GM18858 (cell line): Measurements from ENCODE around the gene PRUNE2.

Source experiments
- ATAC-seq: cut with Tn5 transposase; IDR thresholded peaks from one replicate; pipeline ENCODE4 v1.9.1; 2021; ENCODE audit not compliant: unreplicated experiment

Gene PRUNE2

GRCh38 chr9:76664120-76664519, 241.8 kb downstream of the PRUNE2 start:
- no peak for ATAC-seq

DNA sequence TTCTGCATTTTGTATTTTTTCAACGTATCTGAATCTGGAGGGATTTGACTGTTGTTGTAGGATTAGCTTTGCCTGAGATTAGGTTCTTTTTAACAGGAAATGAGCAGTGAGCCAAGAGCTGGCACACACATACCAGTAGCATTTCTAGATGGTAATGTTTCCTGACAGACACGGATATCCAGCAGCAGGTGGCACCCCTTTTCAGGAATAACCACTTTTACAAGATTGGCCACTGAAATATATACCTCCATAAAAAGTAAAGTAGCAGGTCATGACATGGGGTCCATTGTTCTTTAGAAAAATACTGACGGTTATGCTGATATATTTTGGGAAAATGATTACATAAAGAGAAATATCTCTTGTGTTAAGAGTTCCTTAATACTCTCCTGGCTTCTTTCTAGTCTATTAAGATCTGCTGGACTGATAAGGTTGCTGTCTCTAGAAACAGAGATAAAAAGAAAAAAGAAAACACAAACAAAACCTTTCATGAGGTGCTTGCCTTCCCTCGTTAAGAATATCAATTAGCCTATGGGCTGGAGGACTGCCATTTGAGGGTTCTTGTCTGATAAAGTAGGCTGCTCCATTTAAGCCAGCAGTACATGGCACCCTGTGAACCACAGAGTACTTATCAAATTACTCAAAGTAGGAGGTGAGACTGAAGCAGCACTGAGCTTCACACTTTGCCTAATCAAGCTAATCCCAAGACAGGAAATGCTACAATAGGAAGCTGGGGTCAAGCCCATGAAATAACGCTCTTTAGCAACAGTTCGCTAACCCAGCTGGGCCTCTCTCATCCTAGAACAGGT, 243.2 kb downstream of the PRUNE2 start:
- no peak for ATAC-seq

DNA sequence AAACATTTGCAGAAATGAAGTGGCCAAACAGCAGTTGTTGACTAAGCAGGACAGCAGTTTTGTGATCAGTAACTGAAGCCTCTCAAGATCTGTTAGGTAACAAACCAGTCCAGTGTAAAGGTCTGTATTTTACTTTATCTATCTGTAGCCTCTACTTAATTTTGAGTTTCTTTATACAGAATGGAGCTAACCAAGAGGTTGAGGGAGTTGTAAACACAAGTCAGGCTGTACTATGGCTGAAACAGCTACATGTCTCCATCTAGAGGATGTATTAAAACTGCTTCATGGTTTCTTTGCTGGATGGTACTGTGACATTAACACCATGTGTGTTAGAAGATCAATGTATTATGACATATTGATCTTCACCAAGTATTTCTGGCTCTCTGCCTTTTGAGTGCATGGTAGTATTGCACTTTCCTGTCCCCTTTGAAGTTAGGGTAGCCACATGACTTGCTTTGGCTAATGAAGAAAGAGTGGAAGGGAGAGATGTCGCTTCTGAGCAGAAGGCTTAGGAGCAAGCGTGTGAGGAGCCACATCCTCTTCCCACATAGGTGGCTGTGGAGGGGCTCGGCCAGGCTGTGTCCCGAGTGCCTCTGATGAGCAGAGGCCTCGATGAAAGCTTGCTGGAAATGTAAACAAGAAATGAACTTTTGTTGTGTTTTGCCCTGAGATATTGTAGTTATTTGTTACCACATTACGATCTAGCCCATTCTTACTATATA, 247.2 kb downstream of the PRUNE2 start:
- ATAC-seq = peak; percentile 95

- no peak for ATAC-seq
Measured at GRCh38 chr9:76657265-76657664, 248.6 kb downstream of the PRUNE2 start.

DNA sequence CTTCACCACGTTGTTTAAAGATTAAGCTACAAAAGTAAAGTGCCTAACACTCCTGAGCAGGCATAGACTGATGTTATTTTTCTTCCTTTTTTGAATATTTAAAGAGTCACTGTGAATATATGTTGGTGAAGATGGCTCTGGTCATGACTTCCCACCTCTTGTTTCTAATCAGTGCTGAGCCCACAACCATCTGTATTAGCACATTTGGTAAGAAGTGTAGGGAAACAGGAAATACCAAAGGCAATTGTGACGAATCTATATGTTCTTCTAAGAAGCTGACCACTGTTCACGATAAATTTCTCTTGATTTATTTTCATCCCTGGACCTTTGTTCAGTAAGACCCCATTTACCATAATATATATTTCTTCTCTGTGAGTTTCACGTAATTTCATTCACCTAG, 249.9 kb downstream of the PRUNE2 start:
- ATAC-seq = no peak

DNA sequence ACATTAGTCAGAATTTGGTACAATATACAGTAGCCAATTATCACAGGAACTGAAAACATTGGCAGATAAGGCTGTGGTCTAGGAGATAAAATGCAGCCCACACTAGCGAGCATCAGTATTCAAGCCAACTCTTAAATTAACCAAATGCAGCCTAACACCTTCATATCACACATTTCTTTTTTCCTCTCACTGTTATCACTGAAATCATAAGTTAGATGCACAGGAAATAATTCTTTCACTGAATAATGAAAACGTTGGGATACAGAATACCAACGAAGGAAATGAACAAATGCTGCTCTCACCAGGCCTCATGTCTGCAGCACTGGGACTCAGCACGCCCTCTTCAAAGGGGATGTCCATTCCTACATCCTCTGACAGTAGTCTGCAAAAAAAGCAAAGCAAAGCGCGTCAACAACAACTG, 250.8 kb downstream of the PRUNE2 start:
- ATAC-seq = no peak

- ATAC-seq = no peak
Measured at GRCh38 chr9:76654575-76654974, 251.3 kb downstream of the PRUNE2 start.

DNA sequence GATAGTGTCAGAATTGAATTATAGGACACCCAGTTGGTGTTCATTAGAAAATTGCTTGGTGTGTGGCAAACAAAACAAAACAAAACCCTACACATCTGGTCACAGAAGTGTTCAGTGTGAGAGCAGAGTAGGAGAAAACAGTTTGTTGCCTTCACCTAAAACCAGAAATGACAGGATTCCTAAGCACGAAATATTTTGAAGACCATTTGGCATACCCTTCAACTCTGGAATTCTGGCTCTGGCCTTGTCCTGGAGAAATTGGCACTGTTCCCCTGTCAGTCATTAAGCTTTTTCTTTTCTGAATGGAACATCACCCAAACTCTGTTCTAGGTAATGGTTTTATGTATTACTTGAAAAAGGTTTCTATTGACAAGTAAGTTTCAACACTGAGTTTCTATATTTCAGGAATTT, 251.9 kb downstream of the PRUNE2 start:
- ATAC-seq = no peak

- no peak for ATAC-seq
Measured at GRCh38 chr9:76652894-76653293, 253.0 kb downstream of the PRUNE2 start.

DNA sequence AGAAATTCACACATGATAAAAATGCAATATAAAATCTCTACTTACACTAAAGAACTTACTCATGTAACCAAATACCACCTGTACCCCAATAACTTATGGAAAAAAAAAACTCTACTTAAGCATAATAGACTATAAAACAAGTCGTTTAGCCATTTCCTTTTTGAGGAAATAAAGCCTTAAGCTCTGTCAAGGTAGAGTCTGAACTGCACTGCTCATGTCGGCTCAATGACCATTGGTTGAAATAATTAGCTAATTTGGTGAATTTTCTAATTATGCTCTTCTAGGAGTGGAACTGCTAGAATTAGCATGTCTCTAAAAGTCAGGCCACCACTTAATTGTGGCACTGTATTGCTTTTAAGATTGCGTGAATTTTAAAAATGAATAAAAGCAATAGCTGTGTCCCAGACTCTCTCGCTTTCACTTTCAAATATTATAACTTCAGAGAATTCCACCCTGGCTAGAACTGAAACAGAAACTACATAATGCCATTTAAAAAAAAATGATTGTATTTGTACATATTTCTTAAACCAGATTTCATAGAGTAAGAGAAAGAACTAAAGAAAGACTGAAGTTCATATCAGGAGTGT, 254.7 kb downstream of the PRUNE2 start:
- no peak for ATAC-seq

- ATAC-seq = no peak
Measured at GRCh38 chr9:76650692-76651091, 255.2 kb downstream of the PRUNE2 start.

DNA sequence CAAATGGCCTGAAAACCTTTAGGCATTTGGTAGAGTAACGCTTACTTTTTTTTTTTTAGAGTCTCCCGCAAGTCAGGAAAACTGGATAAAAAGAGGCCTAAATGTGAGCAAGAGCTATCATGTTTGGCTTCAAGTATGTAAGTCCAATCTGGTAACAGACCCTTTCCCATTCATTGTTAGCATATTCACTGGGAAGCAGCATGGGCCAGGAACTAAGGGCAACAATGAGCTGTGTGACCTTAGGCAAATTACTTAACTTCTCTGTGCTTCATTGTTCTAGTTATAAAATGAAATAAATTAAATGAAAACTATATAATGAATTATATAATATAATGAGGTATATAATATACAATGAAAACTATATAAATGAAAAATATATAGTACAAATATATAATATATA, 256.0 kb downstream of the PRUNE2 start:
- ATAC-seq = no peak

GRCh38 chr9:76646249-76646648, 259.7 kb downstream of the PRUNE2 start:
- ATAC-seq = no peak

DNA sequence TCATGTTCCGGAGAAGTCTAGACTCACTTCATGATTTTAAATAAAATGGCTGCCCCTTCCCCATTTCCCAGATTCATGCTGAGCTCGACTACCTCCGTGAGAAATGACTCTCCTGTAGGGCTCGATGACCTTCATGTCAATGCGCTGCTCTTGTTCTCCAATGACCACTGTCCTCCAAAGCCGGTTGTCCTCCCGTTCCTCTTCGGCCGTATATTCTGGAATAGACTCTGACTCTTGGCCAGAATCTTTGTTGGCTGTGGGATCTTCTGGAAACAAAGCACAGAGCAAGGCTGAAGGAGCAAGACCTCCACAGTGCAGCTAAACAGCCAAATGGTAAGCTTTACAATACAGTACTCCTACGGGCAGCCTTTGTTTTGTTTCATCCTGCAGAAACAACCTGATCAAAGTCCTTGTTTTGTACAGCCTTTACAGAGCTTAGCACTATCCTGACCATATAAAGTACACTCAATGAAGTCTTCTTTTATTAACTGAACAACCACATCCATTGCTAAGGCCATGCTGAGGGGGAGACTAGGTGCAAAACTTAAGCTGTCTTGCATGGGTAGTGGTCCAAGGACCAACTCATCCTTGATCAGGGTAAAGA, 261.2 kb downstream of the PRUNE2 start:
- ATAC-seq = no peak

GRCh38 chr9:76644171-76644570, 261.7 kb downstream of the PRUNE2 start:
- ATAC-seq = peak; percentile 8

GRCh38 chr9:76643399-76644117, 262.4 kb downstream of the PRUNE2 start:
- peak; percentile 90 for ATAC-seq

DNA sequence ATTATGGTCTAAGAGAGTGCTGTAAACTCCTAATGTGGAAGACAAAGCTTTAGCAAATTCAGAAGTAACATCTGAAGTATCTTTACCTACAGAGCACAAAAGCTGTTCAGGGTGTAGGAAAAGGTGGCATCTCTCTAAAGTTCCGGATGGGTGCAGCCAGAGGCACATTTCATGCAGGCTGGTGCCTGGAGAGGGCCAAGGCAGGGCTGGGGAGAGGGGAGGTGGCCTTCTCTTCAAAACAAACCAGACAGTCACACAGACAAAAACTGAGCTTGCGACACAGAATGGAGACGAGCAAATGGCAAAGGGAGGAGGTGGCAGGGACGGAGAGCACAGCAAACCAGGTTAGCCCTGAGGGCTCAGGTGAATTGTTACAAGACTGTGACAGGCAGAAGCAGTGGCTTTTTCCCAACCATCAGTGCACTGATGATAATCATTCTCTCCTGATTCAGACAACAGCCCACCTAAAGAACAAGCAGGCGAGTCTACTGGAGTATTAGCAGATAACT, 263.2 kb downstream of the PRUNE2 start:
- no peak for ATAC-seq

DNA sequence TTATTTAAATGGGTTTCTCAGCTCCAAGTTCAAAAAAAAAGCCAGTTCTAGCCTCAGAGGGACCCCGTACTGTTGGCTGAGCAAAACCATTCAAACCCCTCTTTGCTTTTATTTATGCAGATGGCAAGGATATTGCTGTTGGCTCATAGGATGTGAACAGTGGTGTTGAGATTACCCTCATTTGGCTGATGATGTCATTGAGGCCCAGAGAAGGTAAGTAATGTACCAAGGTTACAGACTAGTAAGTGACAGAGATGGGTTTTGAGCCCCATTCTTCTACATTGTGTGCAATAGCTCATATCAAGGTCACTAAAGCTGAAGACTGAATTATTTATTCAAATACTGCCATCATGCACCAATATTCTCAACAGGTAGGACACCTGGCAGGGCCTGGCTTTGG, 263.8 kb downstream of the PRUNE2 start:
- ATAC-seq = no peak

GRCh38 chr9:76638001-76638400, 267.9 kb downstream of the PRUNE2 start:
- ATAC-seq = no peak

DNA sequence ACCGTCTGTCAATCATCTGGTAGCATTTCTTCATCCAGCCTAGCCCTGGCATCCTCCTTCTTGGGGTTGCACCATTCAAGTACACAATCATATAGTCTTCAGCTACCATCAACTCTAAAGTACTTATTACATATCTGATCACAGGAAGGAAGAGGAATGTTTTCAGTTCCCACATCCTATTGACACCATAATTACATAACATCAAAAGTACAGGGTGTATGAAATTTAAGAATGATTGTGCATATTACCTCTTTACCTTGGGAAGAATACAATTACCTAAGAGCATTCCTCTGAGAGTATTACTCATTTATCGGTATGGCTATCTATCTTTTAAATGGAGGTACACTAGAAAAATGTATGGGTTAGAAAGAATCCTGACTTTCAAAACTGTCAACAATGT, 268.5 kb downstream of the PRUNE2 start:
- no peak for ATAC-seq
